Stimulated activated CD8-positive, alpha-beta memory T cell treated with anti-CD3 and anti-CD28 coated beads, Interleukin-12 subunit alpha, Interleukin-12 subunit beta, amount 100 ng/mL, for 24 hours (primary cell): ENCODE data around the gene CYP46A1.
"Not testable (repeated sequence)": the region's sequence is repeated elsewhere in the genome, so short reads cannot be mapped to it uniquely, and the experiment has no call there.

Experiments used
- DNase-seq: peaks from one replicate; pipeline ENCODE4 v3.0.0-alpha.2; 2020; ENCODE audit errors: extremely low read depth

Gene CYP46A1

GRCh38 chr14:99683619-99684409 is at the start of gene CYP46A1:
TSS of gene CYP46A1 (plus strand) at chr14:99684298. CDS start at chr14:99684418, 120 bp downstream.
- peak; percentile 99 for DNase-seq

GRCh38 chr14:99634443-99634842 is 49.7 kb upstream of the CYP46A1 start:
- no peak for DNase-seq

- no peak for DNase-seq
Measured at GRCh38 chr14:99635116-99635515, 49.0 kb upstream of the CYP46A1 start.

GRCh38 chr14:99636487-99636886 is 47.6 kb upstream of the CYP46A1 start:
- DNase-seq: no peak

GRCh38 chr14:99637624-99638023 is 46.5 kb upstream of the CYP46A1 start:
- no peak for DNase-seq

GRCh38 chr14:99642771-99643170 is 41.3 kb upstream of the CYP46A1 start:
- DNase-seq: not testable (repeated sequence)

- no peak for DNase-seq
Measured at GRCh38 chr14:99643343-99643742, 40.8 kb upstream of the CYP46A1 start.

- no peak for DNase-seq
Measured at GRCh38 chr14:99644035-99644587, 40.0 kb upstream of the CYP46A1 start.

GRCh38 chr14:99644723-99645544 is 39.2 kb upstream of the CYP46A1 start, which contains the start of gene HHIPL1:
TSS of gene HHIPL1 (plus strand) at chr14:99645129. CDS start at chr14:99645208, 79 bp downstream.
- no peak for DNase-seq

- DNase-seq: no peak
Measured at GRCh38 chr14:99645545-99646505, 38.3 kb upstream of the CYP46A1 start.

GRCh38 chr14:99647411-99647810 is 36.7 kb upstream of the CYP46A1 start:
- DNase-seq: no peak

GRCh38 chr14:99648027-99648784 is 35.9 kb upstream of the CYP46A1 start:
- DNase-seq: no peak

- DNase-seq: no peak
Measured at GRCh38 chr14:99649219-99649618, 34.9 kb upstream of the CYP46A1 start.

- no peak for DNase-seq
Measured at GRCh38 chr14:99649643-99650042, 34.5 kb upstream of the CYP46A1 start.

- DNase-seq: no peak
Measured at GRCh38 chr14:99650189-99650588, 33.9 kb upstream of the CYP46A1 start.

GRCh38 chr14:99651953-99652746 is 31.9 kb upstream of the CYP46A1 start:
- DNase-seq: no peak

- no peak for DNase-seq
Measured at GRCh38 chr14:99654235-99654985, 29.7 kb upstream of the CYP46A1 start.

- no peak for DNase-seq
Measured at GRCh38 chr14:99655521-99655920, 28.6 kb upstream of the CYP46A1 start.

GRCh38 chr14:99656171-99656570 is 27.9 kb upstream of the CYP46A1 start:
- DNase-seq: no peak
